Mucosa of descending colon (tissue), 3 donors: ENCODE results near the gene ATXN3. TPM values are rescaled to one million over a fixed set of nuclear protein-coding genes. Genes with fewer than 3 reads are reported as not detected.
"Not testable (repeated sequence)": the region's sequence is repeated elsewhere in the genome, so short reads cannot be mapped to it uniquely, and the experiment has no call there.

Source experiments
- ATAC-seq: fragments of 200-7000 bp; cut with Tn5 transposase; one replicate; pipeline ENCODE4 v1.9.1; 2020; ENCODE audit warnings: mild to moderate bottlenecking, moderate library complexity
- DNase-seq, 3 donors: peaks; one replicate each; pipeline ENCODE4 v3.0.0-alpha.2; 2020
- H3K36me3 ChIP-seq: fragments of 200-600 bp; one replicate; pipeline ENCODE4 v1.8.0; 2021; ENCODE audit warnings: low read depth, mild to moderate bottlenecking
- H3K4me1 ChIP-seq: fragments of 200-600 bp; one replicate; pipeline ENCODE4 v1.8.0; 2021; ENCODE audit warnings: low read depth, mild to moderate bottlenecking
- H3K4me3 ChIP-seq: fragments of 200-600 bp; one replicate; pipeline ENCODE4 v1.8.0; 2021; ENCODE audit warnings: mild to moderate bottlenecking
- H3K9me3 ChIP-seq: fragments of 200-600 bp; one replicate; pipeline ENCODE4 v1.8.0; 2021; ENCODE audit warnings: mild to moderate bottlenecking
- CTCF ChIP-seq: fragments of 200-600 bp; IDR thresholded peaks from one replicate; pipeline ENCODE4 v1.8.0; 2022; ENCODE audit warnings: antibody characterized with exemption, mild to moderate bottlenecking
- intact Hi-C, 2 donors: fragments of 100-400 bp; cut with DNase I in 1 of 2; cut with micrococcal nuclease in 1 of 2; formaldehyde crosslinking; loops; one replicate each; pipeline versions ENCODE4 v1.11.0 to v1.11.1; 2022; cut with DNase I, micrococcal nuclease
- total RNA-seq, 3 donors: library from RNA; stranded (reverse); fragmentation: NEBNext Ultra II Directional in 2 of 3; extraction: Animal tissue kit (Norgen Biotek cat#: 25700) in 2 of 3; gene quantifications; one replicate each; pipeline versions ENCODE4 v1.2.1 to v1.2.4, GENCODE V29; 2021 to 2023
- donor health status: DM: no; HTN: no; CAD: no; lungs with moderate emphysema.
- donor health status: DM: no; HTN: no; CAD: no.
- donor health status: DM: no; HTN: yes; CAD: no.

ATXN3 gene
- total RNA-seq, 3 donors from 2014 or later: 23.4 to 53.0 (median 29.2) TPM

- Histone ChIP-seq H3K4me1 (no peaks in the 10 kb centered on the region), H3K4me3 (no peak overlapping the region), H3K36me3 (no peaks in the 10 kb centered on the region), H3K9me3 (no peaks in the 10 kb centered on the region)
- intact Hi-C loops: no loop called here
- DNase-seq: no peak
- no peak for ATAC-seq
- TF ChIP-seq CTCF: no peak
Measured at GRCh38 chr14:92074555-92074954, 31.8 kb downstream of the ATXN3 start.

DNA sequence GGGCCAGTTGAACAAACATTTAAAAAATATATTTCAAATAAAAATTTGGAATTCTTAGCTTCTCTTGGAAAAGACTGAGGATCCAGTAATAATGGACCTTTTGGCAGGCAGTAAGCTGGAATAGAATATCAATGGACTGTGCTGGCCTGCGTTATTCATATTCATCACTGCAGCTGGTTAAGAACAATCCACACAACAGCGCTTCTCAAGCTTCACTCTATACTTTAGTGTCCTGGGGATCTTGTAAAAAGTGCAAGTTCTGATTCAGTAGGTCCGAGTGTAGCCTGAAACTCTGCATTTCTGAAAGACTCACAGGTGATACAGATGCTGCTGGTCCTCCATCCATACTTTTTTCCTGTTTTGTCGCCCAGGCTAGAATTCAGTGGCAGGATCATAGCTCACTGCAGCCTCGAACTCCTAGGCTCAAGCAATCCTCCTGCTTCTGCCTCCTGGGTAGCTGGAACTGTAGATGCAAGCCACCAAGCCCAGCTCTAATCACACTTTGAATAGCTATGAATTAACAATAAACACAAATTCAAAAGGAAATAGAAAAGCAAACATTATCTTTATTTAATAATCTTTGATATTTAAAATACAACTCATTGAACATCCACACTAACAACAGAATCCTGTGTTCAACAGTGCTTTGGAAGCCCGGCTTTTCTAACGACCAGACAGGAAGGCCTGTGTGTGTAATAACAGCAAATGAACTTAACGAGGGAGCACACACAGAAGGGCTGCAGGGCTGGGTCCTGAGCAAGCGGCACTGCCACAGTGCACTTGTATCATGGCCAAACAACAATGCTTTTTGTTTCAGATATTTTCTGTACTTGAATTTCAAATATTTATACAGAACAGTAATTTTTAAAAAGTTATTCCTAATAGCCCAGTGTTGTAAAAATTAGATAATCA lies 48.1 kb downstream of the ATXN3 start:
- no peak for TF ChIP-seq CTCF
- ATAC-seq (no peak), DNase-seq (no peak)
- intact Hi-C loops: no loop called here
- Histone ChIP-seq H3K4me1 (no peaks in the 10 kb centered on the region), H3K4me3 (no peak overlapping the region), H3K9me3 (no peaks in the 10 kb centered on the region), H3K36me3 (no peaks in the 10 kb centered on the region)

DNA sequence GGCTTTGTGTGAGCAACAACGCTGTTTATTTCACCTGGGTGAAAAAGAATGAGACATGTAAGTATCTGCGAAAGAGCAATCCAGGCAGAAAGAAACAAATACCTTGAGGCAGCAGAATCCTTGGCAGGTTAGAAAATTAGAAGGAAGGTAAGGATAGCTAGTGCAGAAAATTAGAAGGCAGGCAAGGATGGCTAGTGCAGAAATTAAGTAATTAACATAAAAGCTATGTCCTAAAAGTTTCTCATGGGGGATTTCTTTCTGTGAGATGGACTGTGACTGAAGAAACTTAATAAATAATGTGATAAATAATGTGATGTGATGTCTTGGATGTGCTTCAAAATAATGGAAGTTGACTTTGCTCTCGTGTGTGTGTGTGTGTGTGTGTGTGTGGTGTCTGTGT lies 56.6 kb downstream of the ATXN3 start:
- TF ChIP-seq CTCF: no peak
- Histone ChIP-seq H3K9me3 (peaks cover 11% of the 10 kb centered on the region), H3K4me1 (no peaks in the 10 kb centered on the region), H3K4me3 (no peak overlapping the region), H3K36me3 (no peaks in the 10 kb centered on the region)
- DNase-seq (no peak), ATAC-seq (no peak)
- intact Hi-C loops: no loop called here

- H3K4me3 ChIP-seq, DNase-seq, intact Hi-C loops, ATAC-seq, H3K36me3 ChIP-seq, H3K4me1 ChIP-seq: not testable (repeated sequence)
- peaks cover 11% of the 10 kb centered on the region for H3K9me3 ChIP-seq
Measured at GRCh38 chr14:92049221-92049620, 57.2 kb downstream of the ATXN3 start.

GRCh38 chr14:92045904-92046303 lies 60.5 kb downstream of the ATXN3 start:
- H3K36me3 ChIP-seq, DNase-seq, H3K4me3 ChIP-seq, ATAC-seq, H3K4me1 ChIP-seq, intact Hi-C loops: not testable (repeated sequence)
- peaks cover 11% of the 10 kb centered on the region for H3K9me3 ChIP-seq

GRCh38 chr14:92041766-92042165 lies 64.6 kb downstream of the ATXN3 start:
- Histone ChIP-seq H3K4me1 (peaks cover 21% of the 10 kb centered on the region), H3K9me3 (peaks cover 11% of the 10 kb centered on the region)
- H3K4me3 ChIP-seq, intact Hi-C loops, H3K36me3 ChIP-seq, ATAC-seq, DNase-seq: not testable (repeated sequence)

GRCh38 chr14:92041203-92041602 lies 65.2 kb downstream of the ATXN3 start:
- H3K4me3 ChIP-seq: no peak overlapping the region
- peaks cover 21% of the 10 kb centered on the region for H3K4me1 ChIP-seq
- TF ChIP-seq CTCF: no peak
- H3K9me3 ChIP-seq: peaks cover 6% of the 10 kb centered on the region
- no peaks in the 10 kb centered on the region for H3K36me3 ChIP-seq
- no peak for DNase-seq
- intact Hi-C loops: no loop called here
- ATAC-seq: no peak
